K562 (cell line): ENCODE measurements around the gene LTBP4. TPM values are rescaled to one million over a fixed set of nuclear protein-coding genes. Genes with fewer than 3 reads are reported as not detected.
A peak's percentile ranks its signal among the peaks of the same experiment; 100 is the strongest.

Source experiments
- CEBPG ChIP-seq, 3 experiments: fragments of 200-800 bp in 1 of 3; sonication (Bioruptor generic) in 1 of 3; sonication (generic) in 1 of 3; formaldehyde crosslinking in 1 of 3; IDR thresholded peaks in 2 of 3; conservative IDR thresholded peaks in 1 of 3; 2 replicates each; pipeline versions ENCODE4 v1.6.1 to v1.8.0; 2016 to 2022; ENCODE audit warnings: missing compliant biosample characterization in 2 of 3, missing genetic modification characterization in 2 of 3, mild to moderate bottlenecking in 1 of 3, missing genetic modification reagents in 1 of 3
- CXXC5 ChIP-seq: fragments of 250-450 bp; sonication (Bioruptor Pico); IDR thresholded peaks from 2 replicates; pipeline ENCODE4 v1.8.0; 2022; ENCODE audit warnings: inconsistent platforms, mild to moderate bottlenecking, moderate library complexity
- EHMT2 ChIP-seq: fragments of 450-650 bp; IDR thresholded peaks from 2 replicates; pipeline ENCODE4 v1.6.1; 2018; ENCODE audit warnings: antibody characterized with exemption
- GTF2B ChIP-seq: IDR thresholded peaks from 2 replicates; pipeline ENCODE4 v1.6.1; 2011; ENCODE audit not compliant: insufficient read length; ENCODE audit errors: extremely low read depth
- HNRNPLL ChIP-seq: fragments of 200-400 bp; formaldehyde crosslinking; IDR thresholded peaks from 2 replicates; pipeline ENCODE4 v1.6.1; 2017; ENCODE audit warnings: low read length, low read depth, mild to moderate bottlenecking; ENCODE audit not compliant: poor library complexity, severe bottlenecking
- KLF1 ChIP-seq: fragments of 450-650 bp; IDR thresholded peaks from 2 replicates; pipeline ENCODE4 v1.6.1; 2016; ENCODE audit warnings: missing genetic modification characterization, missing compliant biosample characterization
- MNT ChIP-seq, 2 experiments: fragments of 450-650 bp; conservative IDR thresholded peaks; 2 replicates each; pipeline ENCODE4 v1.6.1; 2017; ENCODE audit warnings: mild to moderate bottlenecking in 2 of 2, moderate library complexity in 2 of 2
- MTF1 ChIP-seq: fragments of 250-450 bp; sonication (Bioruptor Pico); IDR thresholded peaks from 2 replicates; pipeline ENCODE4 v1.9.0; 2021; ENCODE audit warnings: moderate library complexity, mild to moderate bottlenecking, inconsistent platforms, borderline replicate concordance
- NR2C1 ChIP-seq, 2 experiments: fragments of 450-650 bp; IDR thresholded peaks; 2 replicates each; pipeline ENCODE4 v1.6.1; 2017; ENCODE audit warnings: mild to moderate bottlenecking in 2 of 2, antibody characterized with exemption in 1 of 2, inconsistent platforms in 1 of 2, missing compliant biosample characterization in 1 of 2, missing genetic modification characterization in 1 of 2
- NR2C2 ChIP-seq, 2 experiments: fragments of 200-800 bp in 1 of 2; sonication (Bioruptor generic) in 1 of 2; sonication (generic) in 1 of 2; formaldehyde crosslinking in 1 of 2; IDR thresholded peaks; 2 replicates each; pipeline versions ENCODE4 v1.6.1 to v1.8.0; 2016 to 2022; ENCODE audit warnings: mild to moderate bottlenecking in 1 of 2, missing compliant biosample characterization in 1 of 2, missing genetic modification characterization in 1 of 2, missing genetic modification reagents in 1 of 2
- POLR2G ChIP-seq: fragments of 200-400 bp; formaldehyde crosslinking; IDR thresholded peaks from 2 replicates; pipeline ENCODE4 v1.6.1; 2017; ENCODE audit warnings: low read depth, mild to moderate bottlenecking, antibody characterized with exemption, low read length, moderate library complexity
- RAD51 ChIP-seq: fragments of 450-650 bp; IDR thresholded peaks from 2 replicates; pipeline ENCODE4 v1.7.1; 2016; ENCODE audit warnings: low read depth, mild to moderate bottlenecking, borderline replicate concordance
- RBFOX2 ChIP-seq: fragments of 200-400 bp; formaldehyde crosslinking; IDR thresholded peaks from 2 replicates; pipeline ENCODE4 v1.6.1; 2017; ENCODE audit warnings: low read depth, mild to moderate bottlenecking, low read length, moderate library complexity
- RBM22 ChIP-seq: fragments of 200-400 bp; formaldehyde crosslinking; IDR thresholded peaks from 2 replicates; pipeline ENCODE4 v1.6.1; 2018; ENCODE audit warnings: low read length, low read depth; ENCODE audit not compliant: poor library complexity, severe bottlenecking
- TARDBP ChIP-seq: fragments of 450-650 bp; IDR thresholded peaks from 2 replicates; pipeline ENCODE4 v1.6.1; 2016
- USF1 ChIP-seq: sonication (generic); formaldehyde crosslinking; IDR thresholded peaks from 2 replicates; pipeline ENCODE4 v1.9.0; 2022; ENCODE audit warnings: mild to moderate bottlenecking, missing genetic modification reagents
- USF2 ChIP-seq: sonication (generic); formaldehyde crosslinking; IDR thresholded peaks from 2 replicates; pipeline ENCODE4 v1.5.0; 2020; ENCODE audit warnings: missing genetic modification reagents
- polyA plus RNA-seq, 8 experiments: library from polyadenylated mRNA; depleted of rRNA in 4 of 8; stranded (reverse) in 5 of 8; unstranded in 3 of 8; fragments of >200 nt; fragmentation: Nextera tagmentation in 2 of 8; fragmentation: Illumina TruSeq in 1 of 8; extraction: Ambion mirVana in 2 of 8; extraction: Trizol in 1 of 8; gene quantifications; 2 replicates each; pipeline versions ENCODE4 v1.2.1 to v1.2.3, GENCODE V29; 2011 to 2014; ENCODE audit warnings: inconsistent platforms in 1 of 8, missing spikeins in 1 of 8
- total RNA-seq, 7 experiments: library from RNA; depleted of rRNA in 6 of 7; stranded (reverse); fragments of >200 nt in 6 of 7; fragmentation: Illumina TruSeq in 2 of 7; extraction: Trizol in 2 of 7; gene quantifications; 2 replicates each; pipeline versions ENCODE4 v1.2.1 to v1.2.3, GENCODE V29; 2011 to 2021; ENCODE audit warnings: low replicate concordance in 1 of 7

Gene LTBP4
- total and polyA plus RNA-seq, 9 of the 15 experiments (the other 6 are each of a cell fraction or from before 2014, with no cell fraction given): 0.35 to 160 (median 31.6) TPM

GRCh38 chr19:40607311-40608239 is 6.4 kb downstream of the LTBP4 start (continued):
- TF ChIP-seq NR2C1 (IDR thresholded peaks at IDR 0.05): peak; percentile 45; the same call in 1 of the 2 replicates
- peak; percentile 57; the same call in 1 of the 2 replicates for TF ChIP-seq NR2C1 (tag; IDR thresholded peaks at IDR 0.05)
- peak; percentile 40; the same call in 1 of the 2 replicates for TF ChIP-seq RBFOX2
- 0 out of 4 replicates have a peak, but pooled peaks of 1 of the 2 experiments have one; percentile 21 for TF ChIP-seq MNT (conservative IDR thresholded peaks at IDR 0.05)
- peak; percentile 63 for TF ChIP-seq USF1 (CRISPR knock-in tag)
- no peak for TF ChIP-seq GTF2B
- no peak for TF ChIP-seq EHMT2
- 0 out of 2 replicates have a peak, but pooled peaks have one; percentile 12 for TF ChIP-seq RAD51
- TF ChIP-seq USF2 (CRISPR knock-in tag): peak; percentile 77
- no peak for TF ChIP-seq MTF1 (CRISPR knock-in tag)
- peak; percentile 45; the same call in 1 of the 2 replicates for TF ChIP-seq CXXC5 (CRISPR knock-in tag)
- peak; percentile 18 for TF ChIP-seq RBM22
- no peak for TF ChIP-seq CEBPG (CRISPR knock-in tag; IDR thresholded peaks at IDR 0.05)
- no peak for TF ChIP-seq CEBPG (tag; conservative IDR thresholded peaks at IDR 0.05 in 1 of 2, IDR thresholded peaks at IDR 0.05 in 1 of 2)
- no peak for TF ChIP-seq HNRNPLL
- no peak for TF ChIP-seq KLF1 (tag)
- TF ChIP-seq TARDBP: no peak
- TF ChIP-seq NR2C2 (CRISPR knock-in tag; IDR thresholded peaks at IDR 0.05): no peak
- TF ChIP-seq NR2C2 (tag; IDR thresholded peaks at IDR 0.05): peak; percentile 32; the same call in 1 of the 2 replicates
- peak; percentile 67 for TF ChIP-seq POLR2G
